ENCODE data around the gene TNIK.

TNIK gene

DNA sequence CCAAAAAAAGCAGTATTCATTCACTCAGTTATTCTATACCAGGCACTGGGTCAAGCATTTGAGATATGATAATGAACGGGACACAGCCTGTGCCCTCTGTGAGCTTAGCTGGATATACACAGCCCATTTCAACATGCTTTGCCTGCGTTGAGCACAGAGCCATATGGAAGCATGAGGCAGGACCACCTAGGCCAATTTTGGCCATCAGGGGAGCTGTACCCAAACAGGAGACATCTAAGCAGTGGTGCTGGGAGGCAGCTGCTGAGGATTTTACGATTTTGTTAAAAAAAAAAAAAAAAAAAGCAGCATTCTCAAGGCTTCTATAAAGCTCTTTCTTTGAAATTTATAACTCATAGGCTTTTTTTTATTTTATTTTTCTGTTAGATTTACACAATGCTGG is 346.5 kb downstream of the TNIK start:
- DNase-seq: no peak

DNA sequence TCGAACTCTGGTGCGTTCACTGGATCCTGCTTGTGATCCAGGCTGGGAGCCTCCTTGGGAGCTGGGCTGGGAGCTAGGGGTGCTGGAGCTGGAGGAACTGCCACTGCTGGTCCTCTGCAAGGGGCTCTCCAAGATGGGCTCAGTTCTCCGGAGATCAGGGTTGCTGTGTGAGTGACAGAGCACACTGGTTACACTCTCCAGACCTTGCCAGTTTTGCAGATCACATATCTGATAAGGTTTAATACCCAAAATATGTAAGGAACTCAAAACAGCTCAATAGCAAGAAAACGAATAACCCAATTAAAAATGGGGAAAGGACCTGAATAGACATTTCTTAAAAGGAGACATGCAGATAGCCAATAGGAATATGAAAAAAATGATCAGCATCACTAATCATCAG is 349.5 kb downstream of the TNIK start:
- no peak for DNase-seq

DNA sequence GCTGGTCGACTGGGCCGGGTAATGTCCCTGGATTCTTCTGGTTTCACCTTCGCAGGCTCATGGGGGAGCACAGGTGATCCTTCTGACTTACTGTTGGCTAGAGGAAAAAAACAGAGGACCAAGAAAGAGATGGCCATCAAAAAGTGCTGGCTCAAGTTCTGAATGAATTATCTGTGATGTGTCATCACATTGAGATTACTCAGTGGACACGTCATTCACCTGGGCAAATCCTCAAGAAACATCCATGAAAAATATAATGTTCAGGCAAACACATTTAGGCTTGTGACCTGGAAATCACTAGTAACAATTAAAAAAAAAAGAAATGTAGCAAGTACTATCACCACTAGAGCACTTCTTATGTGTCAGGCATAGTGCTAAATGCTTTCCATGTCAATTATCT is 352.1 kb downstream of the TNIK start:
- DNase-seq: no peak

DNA sequence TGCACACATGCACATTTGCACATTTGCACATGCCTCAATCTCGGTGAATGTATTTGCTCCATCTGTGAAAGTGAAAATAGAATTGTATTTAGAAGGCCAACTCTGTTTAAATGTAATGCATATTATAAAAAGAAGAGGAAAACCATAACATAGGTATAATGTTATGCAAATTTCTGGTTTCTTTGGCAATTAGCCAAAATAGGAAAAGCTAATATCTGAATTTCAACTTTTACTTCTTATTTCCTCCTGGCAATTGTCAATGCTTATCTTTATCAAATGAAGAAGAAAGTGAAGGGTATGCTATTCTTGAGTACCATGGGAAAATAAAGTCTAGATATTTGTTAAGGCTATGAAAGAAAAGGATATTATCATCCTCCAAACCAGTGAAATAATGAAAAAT is 357.0 kb downstream of the TNIK start:
- no peak for DNase-seq

DNA sequence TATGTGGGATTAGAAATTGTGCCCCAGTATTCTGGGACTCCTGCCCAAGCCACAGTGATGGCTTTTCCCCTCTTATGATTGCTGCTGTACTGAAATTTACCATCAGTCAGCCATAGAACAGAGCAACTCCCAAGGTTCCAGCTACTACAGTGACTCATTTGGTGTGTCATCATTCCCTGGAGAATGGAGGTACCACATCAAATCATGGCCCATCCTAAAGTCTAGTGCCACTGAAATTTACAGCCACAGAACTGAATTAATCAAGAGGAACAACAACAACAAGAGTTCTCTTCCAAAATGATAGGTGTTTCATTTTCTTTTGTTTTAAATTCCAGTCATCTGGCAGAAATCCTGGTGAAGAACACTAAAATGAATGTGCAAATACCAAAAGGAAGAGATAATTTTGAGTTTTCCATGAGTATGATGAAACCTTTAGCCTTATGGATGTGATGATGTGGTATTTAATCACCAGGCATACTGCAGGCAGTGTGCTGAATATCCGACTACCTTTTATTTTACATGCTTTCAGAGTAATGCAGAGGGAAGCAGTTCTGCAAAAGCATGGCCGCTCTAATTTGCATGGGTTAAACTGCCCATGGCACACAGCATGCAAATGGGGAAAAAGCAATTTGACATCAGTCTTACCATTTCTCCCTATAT is 358.1 kb downstream of the TNIK start:
- no peak for DNase-seq

DNA sequence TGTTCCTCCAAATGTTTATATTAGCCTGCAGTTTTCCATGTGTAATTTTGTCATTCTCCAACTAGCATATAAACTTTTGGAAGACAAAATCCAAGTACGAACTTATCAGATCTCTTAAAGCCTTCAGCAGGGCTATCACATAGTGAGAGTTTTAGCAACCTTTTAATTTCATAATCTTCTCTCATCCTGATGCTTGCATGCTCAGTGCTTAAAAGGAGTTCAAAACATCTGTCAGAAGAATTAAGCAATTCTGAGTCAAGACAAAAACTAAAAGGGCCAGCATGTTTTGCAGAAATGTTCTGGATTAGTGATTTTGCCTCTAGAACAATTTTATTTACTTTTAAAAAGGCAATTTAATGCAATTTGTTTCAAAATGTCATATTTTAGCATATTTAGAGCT is 360.3 kb downstream of the TNIK start:
- no peak for DNase-seq

DNA sequence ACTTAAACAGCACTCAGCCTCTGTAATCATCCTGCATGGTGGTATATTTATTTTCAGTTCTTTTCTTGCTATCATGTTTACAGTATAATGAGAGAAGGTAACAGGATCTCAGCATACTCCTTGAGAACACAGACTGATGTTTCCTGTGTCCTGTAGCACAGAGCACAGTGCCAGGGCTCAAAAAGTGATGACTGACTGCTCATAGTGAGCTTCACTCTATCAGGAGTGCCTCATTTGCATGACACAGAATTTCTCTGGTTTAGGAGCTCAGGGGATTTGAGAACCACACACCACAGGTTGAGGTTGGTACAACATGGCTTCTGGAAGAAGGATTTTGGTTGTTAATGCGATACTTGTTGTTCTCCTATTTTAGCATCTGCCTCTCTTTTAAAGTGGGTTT is 365.1 kb downstream of the TNIK start:
- DNase-seq: no peak

DNA sequence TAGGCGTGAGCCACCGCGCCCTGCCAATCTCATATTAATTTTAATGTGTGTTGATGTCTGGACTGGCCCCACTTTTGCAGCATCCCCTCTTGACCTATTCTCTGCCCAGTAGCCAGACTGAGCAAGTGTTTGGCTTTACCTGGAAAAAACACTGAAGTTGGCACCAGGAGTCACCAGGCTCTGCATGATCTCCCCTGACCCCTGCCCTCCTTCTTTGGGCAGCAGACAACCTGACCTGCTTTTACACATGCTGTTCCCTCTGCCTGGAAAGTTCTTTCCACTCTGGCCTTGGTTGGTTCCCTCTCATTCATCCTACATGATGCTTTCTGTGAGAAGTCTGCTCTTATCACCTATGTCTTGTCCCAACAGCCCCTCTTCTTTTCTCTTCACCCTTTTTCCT is 365.8 kb downstream of the TNIK start:
- DNase-seq: no peak

DNA sequence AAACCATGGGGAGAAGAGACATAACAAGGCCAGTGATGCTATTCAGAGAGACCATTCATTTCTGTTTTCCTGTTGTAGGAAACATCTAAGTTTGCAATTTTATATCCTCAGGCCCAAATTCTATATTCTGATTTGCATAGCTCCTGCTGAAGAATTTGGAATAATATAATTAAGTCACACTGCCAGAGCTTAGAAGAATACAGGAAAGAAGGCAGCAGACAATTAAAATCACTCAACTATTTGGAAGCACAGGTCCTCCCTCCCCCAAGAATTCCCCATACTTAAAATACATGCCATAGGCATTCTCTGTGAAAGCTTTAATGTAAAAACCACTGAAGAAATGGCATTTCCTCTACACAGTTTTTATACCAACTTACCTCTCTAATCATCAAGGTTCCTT is 366.7 kb downstream of the TNIK start:
- no peak for DNase-seq

DNA sequence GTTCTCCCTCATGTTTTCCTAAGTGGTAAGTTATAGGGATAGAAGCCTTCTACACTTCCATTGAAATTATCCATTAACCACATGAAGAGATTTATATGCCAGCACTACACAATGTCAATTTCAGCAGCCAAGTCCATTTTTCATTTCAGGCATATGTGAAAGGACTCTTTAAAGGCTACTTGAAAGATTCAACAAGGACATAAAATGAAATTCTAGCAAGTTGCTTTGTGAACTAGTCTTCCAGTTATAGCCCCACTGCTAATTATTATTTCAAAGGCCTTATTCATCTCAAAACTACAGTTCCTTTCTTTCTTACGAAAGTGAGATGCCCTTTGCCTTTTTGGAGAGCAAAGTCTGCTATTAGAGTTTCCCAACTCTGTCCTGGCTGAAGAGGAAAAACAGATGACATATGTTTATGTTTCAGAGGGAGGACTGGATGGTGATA is 367.7 kb downstream of the TNIK start:
- no peak for DNase-seq

DNA sequence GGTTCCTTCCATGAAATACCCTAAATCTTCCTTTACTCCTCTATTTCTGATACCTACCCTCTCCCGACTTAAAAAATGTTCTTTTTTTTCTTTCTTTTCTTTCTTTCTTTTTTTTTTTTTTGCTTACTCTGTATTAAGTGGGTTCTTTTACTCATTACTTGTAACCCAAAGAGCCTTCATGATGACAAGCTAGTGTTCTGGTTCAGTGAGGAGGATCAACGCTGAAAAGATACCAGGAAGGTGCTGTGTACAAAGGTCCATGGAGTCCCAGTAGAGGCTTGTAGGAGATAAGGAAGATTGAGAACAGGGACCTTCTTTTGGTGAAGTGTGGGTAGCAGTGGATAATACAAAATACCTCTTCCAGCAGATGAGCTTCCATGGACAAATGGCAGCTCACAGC is 369.9 kb downstream of the TNIK start:
- no peak for DNase-seq

DNA sequence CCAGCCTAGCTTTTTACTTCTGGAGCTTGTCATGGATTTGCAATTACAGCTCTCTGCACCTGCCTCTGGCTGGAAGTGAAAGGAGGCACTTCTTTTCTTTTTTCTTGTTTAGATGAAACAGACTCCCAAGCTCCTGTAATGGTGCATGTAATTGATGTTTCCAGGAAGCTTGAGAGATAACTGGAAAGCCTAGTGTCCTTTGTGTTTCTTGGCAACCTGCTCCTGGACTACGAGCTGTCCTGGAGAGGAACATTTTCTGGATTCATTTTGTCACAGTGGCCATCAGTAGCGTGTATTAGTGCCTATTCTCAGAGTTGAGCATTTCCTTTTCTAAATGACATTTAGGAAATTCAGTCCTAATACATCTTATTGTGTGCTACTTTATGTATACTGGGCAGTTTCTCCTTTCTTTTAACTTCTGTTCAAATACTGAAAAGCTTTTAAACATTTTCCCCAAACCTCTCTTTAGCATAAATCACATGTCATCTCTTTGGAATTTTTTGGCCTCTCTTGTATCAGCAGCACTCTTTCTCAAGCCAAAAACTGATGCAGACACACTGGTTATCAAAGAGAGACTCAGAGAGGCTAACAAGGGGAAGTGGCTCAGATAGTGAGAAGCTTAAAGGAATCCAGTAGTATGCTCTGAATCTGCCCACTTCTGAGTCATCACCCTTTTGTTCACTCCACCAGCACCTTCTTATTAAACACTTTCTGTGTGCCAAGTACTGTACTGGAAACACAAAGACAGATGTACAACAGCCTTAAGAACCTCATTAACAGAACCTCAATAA is 371.0 kb downstream of the TNIK start:
- DNase-seq: no peak

DNA sequence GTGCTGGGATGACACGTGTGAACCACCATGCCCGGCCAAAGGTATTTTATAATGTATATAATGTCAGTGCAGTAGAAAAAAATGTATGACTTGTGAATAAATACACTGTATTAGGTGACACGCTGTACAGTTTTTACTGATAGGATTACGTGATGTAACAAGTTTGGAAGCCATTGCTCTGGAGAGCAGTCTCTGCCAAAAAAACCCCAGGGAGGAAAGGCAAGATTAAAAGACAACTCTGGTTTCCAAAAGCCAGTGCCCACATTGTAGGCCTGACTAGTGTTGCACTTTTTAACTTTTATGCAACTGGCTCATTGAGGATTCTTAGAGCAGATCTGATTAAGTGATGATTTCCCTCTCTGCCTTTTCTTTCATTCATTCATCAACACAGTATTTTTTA is 371.7 kb downstream of the TNIK start:
- DNase-seq: no peak

DNA sequence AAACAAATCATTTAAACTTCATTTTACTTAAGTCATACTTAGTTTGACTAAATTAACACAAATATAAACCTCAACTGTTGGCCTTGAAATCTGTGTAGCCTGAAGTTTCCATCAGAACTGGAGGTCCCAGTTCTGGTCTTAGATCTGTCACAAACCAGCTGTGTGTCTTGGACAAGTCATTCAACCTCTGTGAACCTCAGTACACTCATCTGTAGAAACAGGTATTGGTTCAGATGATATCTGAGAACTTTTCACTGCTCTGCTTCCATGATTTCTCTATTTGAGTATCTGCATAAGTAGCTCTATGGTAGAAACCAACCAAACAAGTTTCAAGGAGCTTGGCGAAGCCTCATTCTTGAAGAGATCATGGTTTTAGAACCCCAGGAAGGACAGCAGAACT is 373.3 kb downstream of the TNIK start:
- no peak for DNase-seq

DNA sequence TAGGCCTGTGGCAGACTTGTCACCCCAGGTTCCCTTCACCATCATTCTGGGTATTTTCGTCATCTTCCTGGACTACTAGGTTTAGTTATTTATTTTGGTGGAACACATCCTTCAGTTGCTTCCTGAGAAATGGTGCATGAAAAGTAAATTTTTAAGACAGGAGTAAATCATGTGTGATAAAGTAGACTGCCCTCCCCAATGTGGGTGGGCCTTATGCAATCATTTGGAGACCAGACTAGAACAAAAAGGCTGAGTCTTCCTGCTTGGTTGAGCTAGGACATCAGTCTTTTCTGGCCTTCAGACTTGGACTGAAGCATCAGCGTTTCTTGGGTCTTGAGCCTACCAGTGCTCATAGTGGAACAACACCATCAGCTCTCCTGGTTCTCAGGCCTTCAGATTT is 382.9 kb downstream of the TNIK start:
- DNase-seq: no peak

DNA sequence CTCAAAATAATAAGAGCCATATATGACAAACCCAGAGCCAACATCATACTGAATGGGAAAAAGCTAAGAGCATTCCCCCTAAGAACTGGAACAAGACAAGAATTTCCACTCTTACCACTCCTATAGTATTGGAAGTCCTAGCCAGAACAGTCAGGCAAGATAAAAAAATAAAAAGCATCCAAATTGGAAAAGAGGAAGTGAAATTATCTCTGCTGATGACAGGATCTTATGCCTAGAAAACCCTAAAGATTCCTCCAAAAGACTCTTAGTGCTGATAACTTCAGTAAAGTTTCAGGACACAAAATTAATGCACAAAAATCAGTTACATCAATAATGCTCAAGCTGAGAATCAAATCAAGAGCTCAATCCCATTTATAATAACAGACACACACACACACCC is 387.8 kb downstream of the TNIK start:
- DNase-seq: no peak

DNA sequence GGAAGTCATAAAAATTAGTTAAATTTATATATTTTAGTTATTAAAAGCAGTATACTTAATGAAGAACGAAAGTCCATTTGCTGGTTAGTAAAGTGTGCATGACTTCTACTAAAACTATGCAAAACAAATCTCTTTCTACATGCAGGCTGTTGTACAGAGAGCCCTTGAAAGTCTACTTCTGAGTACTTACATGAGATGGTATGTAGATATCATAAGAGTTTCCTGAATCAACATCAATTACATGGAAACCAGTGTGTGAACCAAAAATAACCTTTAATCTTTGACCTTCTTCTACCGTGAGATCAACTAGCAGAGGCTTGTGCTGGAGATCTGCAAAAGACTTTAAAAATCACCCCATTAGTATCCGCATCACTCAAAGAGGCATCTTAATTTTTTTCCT is 391.5 kb downstream of the TNIK start:
- DNase-seq: no peak

DNA sequence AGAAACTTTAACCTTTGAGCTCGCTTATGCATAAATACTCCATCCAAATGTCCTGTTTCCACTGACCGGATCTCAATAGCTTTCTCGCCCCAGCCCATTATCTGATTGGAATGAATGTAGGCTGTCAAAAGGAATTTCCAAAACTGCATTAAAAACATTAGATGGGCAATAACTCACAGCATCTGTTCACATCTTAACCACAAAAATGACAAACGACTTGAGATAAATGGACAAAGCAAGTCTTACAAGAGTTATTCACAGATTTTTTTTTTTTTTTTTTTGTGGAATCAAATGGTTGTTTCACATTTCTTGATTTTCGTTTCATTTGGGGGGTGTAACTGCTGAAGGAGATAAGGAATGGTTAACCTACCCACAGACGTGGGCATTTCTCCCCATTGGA is 394.0 kb downstream of the TNIK start:
- no peak for DNase-seq

DNA sequence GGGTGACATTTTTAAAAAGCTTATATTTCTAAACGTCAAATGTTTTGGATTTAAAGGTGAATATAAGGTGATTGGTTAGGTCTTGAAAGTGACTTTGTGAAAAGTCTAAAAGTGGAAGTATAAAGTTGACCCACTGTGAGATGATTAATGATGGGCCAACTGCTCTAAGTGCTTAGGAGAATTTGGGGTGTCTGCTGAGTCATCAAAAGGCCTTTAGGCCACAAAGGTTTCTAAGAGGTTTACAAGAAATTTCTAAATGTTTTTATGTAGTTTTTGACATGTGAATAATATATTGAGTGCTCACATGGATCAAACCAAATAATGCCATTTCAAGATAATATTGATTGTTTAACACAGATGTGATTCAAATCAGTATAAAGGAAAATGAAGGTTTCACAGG is 394.5 kb downstream of the TNIK start:
- no peak for DNase-seq

DNA sequence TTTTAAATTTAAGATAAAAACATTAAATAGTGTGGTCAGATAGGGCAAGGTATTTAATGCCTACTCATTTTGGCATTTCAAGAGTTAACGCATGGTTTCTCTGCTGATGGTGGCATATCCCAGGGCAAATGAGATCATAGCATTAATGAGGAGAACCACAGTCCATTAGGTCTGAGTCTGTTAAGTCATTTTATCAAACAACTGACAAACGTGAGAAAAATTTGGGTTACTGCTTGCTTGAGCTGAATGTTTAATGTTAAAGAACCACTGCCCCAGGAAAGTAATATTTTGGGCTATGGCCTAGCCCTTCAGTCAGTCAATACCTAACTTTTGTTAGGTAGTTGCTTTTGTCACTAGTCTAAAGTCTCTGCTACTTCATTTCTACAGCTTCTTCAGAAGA is 395.7 kb downstream of the TNIK start:
- DNase-seq: no peak

DNA sequence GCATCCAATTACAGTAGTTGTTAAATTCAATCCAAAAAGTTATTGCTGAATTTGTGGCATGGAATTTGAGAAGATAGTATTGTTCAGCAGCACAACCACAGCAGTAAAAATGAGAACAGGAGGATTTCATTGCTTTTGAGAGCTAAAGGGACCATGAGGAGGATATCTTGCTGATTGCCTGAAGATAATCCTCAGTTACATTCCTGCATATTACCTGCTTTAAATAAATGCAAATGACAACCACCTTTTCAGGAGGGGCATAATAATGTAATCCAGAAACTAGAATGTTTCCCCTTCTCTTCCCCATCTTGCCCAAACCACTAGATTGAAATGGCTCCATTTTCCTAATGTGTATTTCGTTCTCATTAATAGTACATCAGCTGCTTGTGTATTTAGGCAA is 398.5 kb downstream of the TNIK start:
- DNase-seq: no peak

DNA sequence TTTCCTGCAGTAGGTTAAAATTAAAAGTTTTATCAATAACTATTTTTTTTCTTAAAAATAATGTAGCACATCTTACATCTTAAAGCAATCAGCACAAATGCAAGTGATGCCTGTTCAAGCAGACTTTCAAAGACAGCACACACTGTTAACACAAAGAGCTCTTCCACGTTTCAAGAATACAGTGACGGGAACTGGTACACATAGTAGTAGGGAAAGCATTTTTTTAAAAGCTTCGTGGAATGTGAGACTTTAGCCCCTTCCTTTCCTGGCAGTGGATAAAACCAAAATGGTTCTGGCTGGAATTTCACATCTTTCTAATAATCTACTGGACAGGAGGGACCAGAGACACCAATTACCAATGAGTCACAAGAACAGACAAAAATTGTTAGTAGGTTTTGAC is 400.2 kb downstream of the TNIK start:
- no peak for DNase-seq

DNA sequence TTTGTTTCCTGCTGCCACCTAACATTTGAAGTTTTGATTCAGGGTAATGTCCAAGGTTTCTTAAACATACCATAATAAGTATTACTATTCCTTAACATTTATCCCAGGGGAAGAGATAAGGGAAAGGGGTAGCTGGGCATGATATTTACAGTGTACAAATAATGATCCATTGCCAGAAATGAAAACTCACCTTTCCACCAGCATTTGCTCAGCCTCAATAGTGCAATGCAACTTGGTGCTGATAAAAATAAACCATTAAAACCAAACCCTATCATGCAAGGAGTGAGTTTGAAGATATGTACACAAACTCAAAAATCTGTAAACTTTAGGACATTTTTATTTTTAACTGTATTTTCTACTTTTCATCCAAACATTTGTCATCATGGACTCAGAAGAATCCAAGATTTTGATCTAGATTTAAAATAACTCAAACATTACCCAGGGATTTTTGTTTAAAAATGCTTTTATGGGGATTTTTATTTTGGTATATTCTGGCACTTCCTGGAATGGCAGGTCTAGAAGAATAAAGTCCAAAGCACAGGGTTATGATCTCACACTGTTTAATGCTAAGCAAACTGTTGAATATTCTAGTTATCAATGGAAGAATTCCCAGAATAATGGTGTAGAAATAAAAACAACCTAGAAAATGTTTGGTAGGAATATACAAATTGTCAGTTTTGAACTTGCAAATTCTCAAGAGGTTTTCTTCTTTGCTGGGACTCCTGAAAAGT is 401.2 kb downstream of the TNIK start:
- DNase-seq: no peak

DNA sequence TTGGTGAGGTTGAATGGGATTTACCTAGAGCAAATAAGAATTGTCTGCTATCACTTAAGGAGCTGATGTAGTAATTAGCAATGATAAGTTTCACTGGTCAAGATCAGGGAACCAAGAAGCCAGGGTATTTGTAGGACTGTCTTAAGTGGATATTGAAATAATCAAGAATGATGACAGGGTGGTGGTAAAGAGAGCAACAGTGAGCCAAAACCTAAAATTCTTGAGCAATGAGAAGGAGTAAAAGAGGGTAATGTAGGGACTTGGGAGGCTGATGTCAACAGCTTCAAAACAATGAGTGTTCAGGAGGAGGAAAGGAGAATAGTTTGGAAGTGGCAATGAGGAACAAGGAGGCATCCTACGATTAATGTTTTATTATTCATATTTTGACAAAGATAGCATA is 402.1 kb downstream of the TNIK start:
- DNase-seq: no peak

All from SHP77 treated with DMSO at 0.1 percent for 48 hours (cell line).